GM23338 (cell line): ENCODE results near the gene CYFIP2.

Source experiments
- CREB1 ChIP-seq: fragments of 250-450 bp; sonication (Bioruptor Pico); IDR thresholded peaks from 2 replicates; pipeline ENCODE4 v1.5.0; 2020; ENCODE audit warnings: low read depth, mild to moderate bottlenecking, moderate library complexity
- EZH2phosphoT487 ChIP-seq: fragments of 200-600 bp; sonication (generic); IDR thresholded peaks from one replicate; pipeline ENCODE4 v1.8.1; 2018; ENCODE audit warnings: antibody characterized with exemption; ENCODE audit not compliant: unreplicated experiment

DNA sequence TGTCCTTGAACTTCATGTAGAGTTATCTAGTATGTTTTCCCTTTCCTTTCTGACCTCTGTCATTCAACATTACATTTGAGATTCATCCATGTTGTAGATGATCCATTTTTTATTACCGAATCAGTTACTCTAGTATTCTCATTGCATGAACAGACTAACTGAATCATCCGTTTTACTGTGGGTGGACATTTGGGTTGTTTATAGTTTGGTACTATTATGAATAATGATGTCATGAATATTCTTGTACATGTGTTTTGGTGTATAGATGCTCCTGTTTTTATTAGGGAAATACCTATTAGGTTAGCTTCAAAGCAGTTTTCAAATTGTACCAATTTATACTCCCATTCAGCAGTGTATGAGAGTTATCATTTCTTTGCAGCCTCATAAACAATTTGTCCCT lies 99.8 kb downstream of the CYFIP2 start:
- TF ChIP-seq EZH2phosphoT487 (no peak), CREB1 (CRISPR knock-in tag) (no peak)
